ENCODE results near the gene NSUN3. TPM values are rescaled to one million over a fixed set of nuclear protein-coding genes. Genes with fewer than 3 reads are reported as not detected.

The NSUN3 gene
- total RNA-seq, 2 donors from 2014 or later = 14.4 to 15.8 TPM

GRCh38 chr3:94064243-94064860 is 1.5 kb downstream of the NSUN3 start:
- peaks cover 22 to 36% of the 10 kb centered on the region in 2 donors for H3K4me1 ChIP-seq (ENCODE audit: control insufficient read depth in 1 of 2, low read depth in 2 of 2)
- peak overlapping the region; percentile 84 for H3K4me3 ChIP-seq

GRCh38 chr3:94065122-94065521 is 2.3 kb downstream of the NSUN3 start:
- no peak for DNase-seq (ENCODE audit: low spot score)

More at GRCh38 chr3:94064243-94064860, 1.5 kb downstream of the NSUN3 start:
- ATAC-seq (ENCODE audit: insufficient number of reproducible peaks, low FRiP score, low read depth) (no peak), DNase-seq (ENCODE audit: low spot score) (no peak)
- H3K27ac ChIP-seq = peak overlapping the region in 1 of 2 donors; percentile 91
- no peaks in the 10 kb centered on the region for H3K27me3 ChIP-seq (replicated peaks; ENCODE audit: insufficient read depth)
- TF ChIP-seq CTCF (IDR thresholded peaks at IDR 0.05) = no peak
- H3K9me3 ChIP-seq = no peaks in the 10 kb centered on the region
- no peaks in the 10 kb centered on the region for H3K36me3 ChIP-seq

GRCh38 chr3:94065819-94066480 is 3.1 kb downstream of the NSUN3 start:
- no peak overlapping the region for H3K27ac ChIP-seq
- H3K4me1 ChIP-seq (ENCODE audit: control insufficient read depth in 1 of 2, low read depth in 2 of 2) = peaks cover 22 to 36% of the 10 kb centered on the region in 2 donors
- H3K27me3 ChIP-seq (replicated peaks; ENCODE audit: insufficient read depth) = no peaks in the 10 kb centered on the region
- H3K4me3 ChIP-seq = no peak overlapping the region
- no peaks in the 10 kb centered on the region for H3K36me3 ChIP-seq
- no peaks in the 10 kb centered on the region for H3K9me3 ChIP-seq
- DNase-seq (ENCODE audit: low spot score) (no peak), ATAC-seq (ENCODE audit: insufficient number of reproducible peaks, low FRiP score, low read depth) (no peak)
- no peak for TF ChIP-seq CTCF (IDR thresholded peaks at IDR 0.05)

More at GRCh38 chr3:94065122-94065521, 2.3 kb downstream of the NSUN3 start:
- peaks cover 22 to 36% of the 10 kb centered on the region in 2 donors for H3K4me1 ChIP-seq (ENCODE audit: control insufficient read depth in 1 of 2, low read depth in 2 of 2)
- TF ChIP-seq CTCF (IDR thresholded peaks at IDR 0.05) = no peak
- no peak for ATAC-seq (ENCODE audit: insufficient number of reproducible peaks, low FRiP score, low read depth)
- no peaks in the 10 kb centered on the region for H3K27me3 ChIP-seq (replicated peaks; ENCODE audit: insufficient read depth)
- no peaks in the 10 kb centered on the region for H3K36me3 ChIP-seq
- H3K9me3 ChIP-seq = no peaks in the 10 kb centered on the region
- no peak overlapping the region for H3K27ac ChIP-seq
- H3K4me3 ChIP-seq = no peak overlapping the region

GRCh38 chr3:94066506-94067500 is 3.9 kb downstream of the NSUN3 start:
- no peak for ATAC-seq (ENCODE audit: insufficient number of reproducible peaks, low FRiP score, low read depth)
- Histone ChIP-seq H3K9me3 (no peaks in the 10 kb centered on the region), H3K27ac (no peak overlapping the region)

More at GRCh38 chr3:94066506-94067500, 3.9 kb downstream of the NSUN3 start:
- H3K36me3 ChIP-seq = no peaks in the 10 kb centered on the region
- no peak for DNase-seq (ENCODE audit: low spot score)
- H3K27me3 ChIP-seq (replicated peaks; ENCODE audit: insufficient read depth) = no peaks in the 10 kb centered on the region
- no peak for TF ChIP-seq CTCF (IDR thresholded peaks at IDR 0.05)
- H3K4me3 ChIP-seq = no peak overlapping the region
- H3K4me1 ChIP-seq (ENCODE audit: control insufficient read depth in 1 of 2, low read depth in 2 of 2) = peaks cover 21 to 36% of the 10 kb centered on the region in 2 donors
